DND-41 (cell line): ENCODE data around the gene CREB3L4.

Source experiments
- ATAC-seq: fragments of 200-7000 bp; cut with Tn5 transposase; 3 replicates; pipeline ENCODE4 v1.9.1; 2021; ENCODE audit warnings: low read depth; ENCODE audit not compliant: insufficient read depth
- DNase-seq: peaks from one replicate; pipeline ENCODE4 v3.0.0-alpha.2; 2020
- H2AFZ ChIP-seq: 2 replicates; pipeline ENCODE4 v1.6.0; 2012; ENCODE audit warnings: low read depth, low read length
- H3K27ac ChIP-seq: 2 replicates; pipeline ENCODE4 v1.5.1; 2012; ENCODE audit warnings: low read length, inconsistent platforms
- H3K27me3 ChIP-seq: fragments of 200-600 bp; sonication (generic); 2 replicates; pipeline ENCODE4 v1.6.0; 2012; ENCODE audit warnings: low read length, mild to moderate bottlenecking, inconsistent platforms; ENCODE audit not compliant: insufficient read depth, poor library complexity
- H3K36me3 ChIP-seq: 2 replicates; pipeline ENCODE4 v1.5.1; 2012; ENCODE audit warnings: low read length, inconsistent platforms; ENCODE audit not compliant: insufficient read depth
- H3K4me1 ChIP-seq: 2 replicates; pipeline ENCODE4 v1.5.1; 2012; ENCODE audit warnings: mild to moderate bottlenecking, low read length; ENCODE audit not compliant: insufficient read depth
- H3K4me2 ChIP-seq: 2 replicates; pipeline ENCODE4 v1.6.0; 2012; ENCODE audit warnings: mild to moderate bottlenecking, moderate library complexity, low read length, inconsistent platforms; ENCODE audit not compliant: insufficient read depth
- H3K4me3 ChIP-seq, 2 experiments: fragments of 200-600 bp in 1 of 2; shearing (Covaris generic) in 1 of 2; 2 replicates each; pipeline ENCODE4 v1.5.1; 2012 to 2016; ENCODE audit warnings: inconsistent platforms in 2 of 2, low read length in 2 of 2, mild to moderate bottlenecking in 2 of 2, low read depth in 1 of 2, moderate library complexity in 1 of 2
- H3K79me2 ChIP-seq: 2 replicates; pipeline ENCODE4 v1.6.0; 2012; ENCODE audit warnings: low read length, inconsistent platforms; ENCODE audit not compliant: insufficient read depth
- H3K9ac ChIP-seq: 2 replicates; pipeline ENCODE4 v1.6.0; 2012; ENCODE audit warnings: low read depth, mild to moderate bottlenecking, inconsistent platforms, low read length, moderate library complexity
- H3K9me3 ChIP-seq: 2 replicates; pipeline ENCODE4 v1.5.1; 2012; ENCODE audit warnings: low read length, moderate library complexity, mild to moderate bottlenecking, inconsistent platforms; ENCODE audit not compliant: insufficient read depth, severe bottlenecking
- H4K20me1 ChIP-seq: 2 replicates; pipeline ENCODE4 v1.6.0; 2012; ENCODE audit warnings: low read length; ENCODE audit not compliant: insufficient read depth
- EZH2 ChIP-seq: IDR thresholded peaks from 3 replicates; pipeline ENCODE4 v1.6.1; 2012; ENCODE audit warnings: borderline replicate concordance, low read depth, mild to moderate bottlenecking, moderate library complexity, low read length, inconsistent platforms; ENCODE audit not compliant: severe bottlenecking
- TF ChIP-seq, protein P1 (sequence below): IDR thresholded peaks from 2 replicates; pipeline ENCODE4 v1.5.1; 2012; ENCODE audit warnings: borderline replicate concordance, low read length, moderate library complexity, mild to moderate bottlenecking; ENCODE audit not compliant: poor library complexity, severe bottlenecking; ENCODE audit errors: extremely low read depth

CREB3L4 gene

DNA sequence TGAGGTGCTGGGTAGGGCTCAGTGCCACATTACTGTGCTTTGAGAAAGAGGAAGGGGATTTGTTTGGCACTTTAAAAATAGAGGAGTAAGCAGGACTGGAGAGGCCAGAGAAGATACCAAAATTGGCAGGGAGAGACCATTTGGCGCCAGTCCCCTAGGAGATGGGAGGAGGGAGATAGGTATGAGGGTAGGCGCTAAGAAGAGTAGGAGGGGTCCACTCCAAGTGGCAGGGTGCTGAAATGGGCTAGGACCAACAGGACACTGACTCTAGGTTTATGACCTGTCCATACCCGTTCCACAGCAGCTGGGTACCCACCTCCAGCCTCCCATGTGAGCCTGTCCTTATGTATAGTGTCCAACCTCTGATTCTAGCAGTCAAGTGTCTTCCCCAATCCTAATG lies 8.2 kb upstream of the CREB3L4 start:
- no peak for TF ChIP-seq EZH2
- TF ChIP-seq, protein P1, sequence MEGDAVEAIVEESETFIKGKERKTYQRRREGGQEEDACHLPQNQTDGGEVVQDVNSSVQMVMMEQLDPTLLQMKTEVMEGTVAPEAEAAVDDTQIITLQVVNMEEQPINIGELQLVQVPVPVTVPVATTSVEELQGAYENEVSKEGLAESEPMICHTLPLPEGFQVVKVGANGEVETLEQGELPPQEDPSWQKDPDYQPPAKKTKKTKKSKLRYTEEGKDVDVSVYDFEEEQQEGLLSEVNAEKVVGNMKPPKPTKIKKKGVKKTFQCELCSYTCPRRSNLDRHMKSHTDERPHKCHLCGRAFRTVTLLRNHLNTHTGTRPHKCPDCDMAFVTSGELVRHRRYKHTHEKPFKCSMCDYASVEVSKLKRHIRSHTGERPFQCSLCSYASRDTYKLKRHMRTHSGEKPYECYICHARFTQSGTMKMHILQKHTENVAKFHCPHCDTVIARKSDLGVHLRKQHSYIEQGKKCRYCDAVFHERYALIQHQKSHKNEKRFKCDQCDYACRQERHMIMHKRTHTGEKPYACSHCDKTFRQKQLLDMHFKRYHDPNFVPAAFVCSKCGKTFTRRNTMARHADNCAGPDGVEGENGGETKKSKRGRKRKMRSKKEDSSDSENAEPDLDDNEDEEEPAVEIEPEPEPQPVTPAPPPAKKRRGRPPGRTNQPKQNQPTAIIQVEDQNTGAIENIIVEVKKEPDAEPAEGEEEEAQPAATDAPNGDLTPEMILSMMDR, result no peak
- Histone ChIP-seq H4K20me1 (peaks cover 35% of the 10 kb centered on the region), H2AFZ (no peak overlapping the region), H3K4me2 (no peak overlapping the region), H3K27ac (no peak overlapping the region), H3K4me3 (no peak overlapping the region), H3K4me1 (peaks cover 67% of the 10 kb centered on the region), H3K79me2 (peaks cover 79% of the 10 kb centered on the region), H3K9me3 (no peaks in the 10 kb centered on the region), H3K36me3 (peaks cover 38% of the 10 kb centered on the region), H3K9ac (no peak overlapping the region), H3K27me3 (no peaks in the 10 kb centered on the region)
- no peak for ATAC-seq
- no peak for DNase-seq

DNA sequence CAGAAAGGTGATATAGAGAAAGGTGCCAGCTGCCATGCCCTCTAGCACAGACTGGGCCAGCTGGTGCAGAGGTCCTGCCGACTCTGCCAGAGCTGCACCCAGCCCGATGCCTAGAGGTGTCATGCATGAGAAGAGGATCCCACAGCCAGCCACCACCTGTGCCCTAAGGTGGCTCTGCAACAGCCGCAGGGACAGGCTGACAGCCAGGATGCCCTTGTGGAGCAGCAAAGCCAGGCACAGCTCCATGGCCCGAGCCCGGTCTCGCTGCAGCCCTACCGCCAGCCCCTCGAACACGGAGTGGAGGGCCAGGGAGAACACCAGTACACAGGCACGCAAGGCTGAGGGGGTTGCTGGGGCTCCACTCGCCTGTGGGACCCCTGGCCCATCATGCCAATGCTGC lies 7.5 kb upstream of the CREB3L4 start:
- H3K36me3 ChIP-seq, result peaks cover 32% of the 10 kb centered on the region
- no peaks in the 10 kb centered on the region for H3K27me3 ChIP-seq
- H3K27ac ChIP-seq, result no peak overlapping the region
- H3K4me1 ChIP-seq, result peaks cover 71% of the 10 kb centered on the region
- no peaks in the 10 kb centered on the region for H3K9me3 ChIP-seq
- no peak for TF ChIP-seq EZH2
- TF ChIP-seq, protein P1, result no peak
- H3K4me3 ChIP-seq, result no peak overlapping the region
- H2AFZ ChIP-seq, result no peak overlapping the region
- peaks cover 28% of the 10 kb centered on the region for H4K20me1 ChIP-seq
- ATAC-seq, result no peak
- DNase-seq, result no peak
- H3K79me2 ChIP-seq, result peaks cover 74% of the 10 kb centered on the region
- H3K9ac ChIP-seq, result no peak overlapping the region
- H3K4me2 ChIP-seq, result no peak overlapping the region

DNA sequence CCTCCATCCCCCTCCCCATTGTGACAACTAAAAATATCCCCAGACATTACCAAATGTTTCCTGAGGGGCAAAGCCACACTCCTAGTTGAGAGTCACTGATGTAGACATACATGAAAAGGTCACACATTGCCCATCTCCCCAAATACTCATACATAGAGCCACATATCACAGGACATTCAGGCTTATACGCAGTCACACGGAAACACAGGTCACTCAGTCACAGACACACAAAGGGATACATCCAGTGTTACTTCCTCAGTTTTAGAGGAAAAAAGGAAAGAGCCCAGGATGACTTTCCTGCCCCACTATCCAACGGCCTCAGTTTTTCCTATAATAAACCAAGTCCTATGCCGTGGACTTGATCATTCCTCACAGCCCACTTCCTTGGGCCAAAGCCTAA lies 6.3 kb upstream of the CREB3L4 start:
- Histone ChIP-seq H3K9me3 (no peaks in the 10 kb centered on the region), H3K27me3 (no peaks in the 10 kb centered on the region), H3K4me3 (peak overlapping the region in 1 of 2 experiments; percentile 89; a peak in 2 of 4 replicates), H3K4me2 (peak overlapping the region; percentile 91), H3K9ac (peak overlapping the region; percentile 87), H3K27ac (peak overlapping the region; percentile 80; the same call in 1 of the 2 replicates), H4K20me1 (peaks cover 19% of the 10 kb centered on the region), H3K36me3 (peaks cover 27% of the 10 kb centered on the region), H3K79me2 (peaks cover 74% of the 10 kb centered on the region), H2AFZ (no peak overlapping the region), H3K4me1 (peaks cover 74% of the 10 kb centered on the region)
- DNase-seq (no peak), ATAC-seq (no peak)
- TF ChIP-seq EZH2, result no peak
- TF ChIP-seq, protein P1, result no peak
